HEK293 (cell line): ENCODE results near the gene PPARGC1A.

Experiments
- SETDB1 ChIP-seq: IDR thresholded peaks from one replicate; pipeline ENCODE4 v1.6.1; 2017; ENCODE audit warnings: mild to moderate bottlenecking, low read length, moderate library complexity, mixed read lengths; ENCODE audit not compliant: insufficient read length
- TCF7L2 ChIP-seq: IDR thresholded peaks from 2 replicates; pipeline ENCODE4 v1.6.1; 2011; ENCODE audit warnings: low read depth, mild to moderate bottlenecking, inconsistent platforms, low read length, moderate library complexity, borderline replicate concordance
- YY2 ChIP-seq: fragments of 450-650 bp; formaldehyde crosslinking; IDR thresholded peaks from 2 replicates; pipeline ENCODE4 v1.5.1; 2016; ENCODE audit warnings: missing biosample characterization, missing genetic modification characterization
- ZBTB20 ChIP-seq: fragments of 450-650 bp; formaldehyde crosslinking; IDR thresholded peaks from 2 replicates; pipeline ENCODE4 v1.5.1; 2016; ENCODE audit warnings: missing biosample characterization, missing genetic modification characterization
- ZNF19 ChIP-seq: fragments of 450-650 bp; formaldehyde crosslinking; IDR thresholded peaks from 2 replicates; pipeline ENCODE4; 2016; ENCODE audit warnings: missing biosample characterization, missing genetic modification characterization, low read depth
- TF ChIP-seq, protein P1 (sequence below): fragments of 450-650 bp; formaldehyde crosslinking; IDR thresholded peaks from 2 replicates; pipeline ENCODE4 v1.5.1; 2016; ENCODE audit warnings: missing biosample characterization, missing genetic modification characterization
- TF ChIP-seq, protein P2 (sequence below): fragments of 450-650 bp; formaldehyde crosslinking; IDR thresholded peaks from 2 replicates; pipeline ENCODE4 v1.5.1; 2016; ENCODE audit warnings: missing biosample characterization, missing genetic modification characterization

DNA sequence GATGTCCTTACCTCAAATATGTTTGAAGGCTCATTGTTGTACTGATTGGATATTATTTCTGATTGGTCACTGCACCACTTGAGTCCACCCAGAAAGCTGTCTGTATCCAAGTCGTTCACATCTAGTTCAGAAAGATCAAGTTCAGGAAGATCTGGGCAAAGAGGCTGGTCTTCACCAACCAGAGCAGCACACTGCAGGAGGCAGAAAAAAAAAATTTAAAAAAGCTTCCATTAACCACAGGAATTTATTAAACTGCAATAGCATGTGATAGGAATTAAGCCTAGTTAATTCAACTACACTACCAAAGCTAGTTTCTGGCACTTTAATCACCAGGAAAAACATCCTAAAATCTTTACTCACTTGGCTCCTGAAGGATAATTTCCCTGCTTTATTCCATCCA lies 5.1 kb downstream of the PPARGC1A start:
- TF ChIP-seq ZBTB20 (tag by site-specific recombination) (no peak), ZNF19 (tag by site-specific recombination) (no peak), TCF7L2 (no peak), YY2 (tag by site-specific recombination) (no peak), SETDB1 (no peak)
- TF ChIP-seq, protein P1, sequence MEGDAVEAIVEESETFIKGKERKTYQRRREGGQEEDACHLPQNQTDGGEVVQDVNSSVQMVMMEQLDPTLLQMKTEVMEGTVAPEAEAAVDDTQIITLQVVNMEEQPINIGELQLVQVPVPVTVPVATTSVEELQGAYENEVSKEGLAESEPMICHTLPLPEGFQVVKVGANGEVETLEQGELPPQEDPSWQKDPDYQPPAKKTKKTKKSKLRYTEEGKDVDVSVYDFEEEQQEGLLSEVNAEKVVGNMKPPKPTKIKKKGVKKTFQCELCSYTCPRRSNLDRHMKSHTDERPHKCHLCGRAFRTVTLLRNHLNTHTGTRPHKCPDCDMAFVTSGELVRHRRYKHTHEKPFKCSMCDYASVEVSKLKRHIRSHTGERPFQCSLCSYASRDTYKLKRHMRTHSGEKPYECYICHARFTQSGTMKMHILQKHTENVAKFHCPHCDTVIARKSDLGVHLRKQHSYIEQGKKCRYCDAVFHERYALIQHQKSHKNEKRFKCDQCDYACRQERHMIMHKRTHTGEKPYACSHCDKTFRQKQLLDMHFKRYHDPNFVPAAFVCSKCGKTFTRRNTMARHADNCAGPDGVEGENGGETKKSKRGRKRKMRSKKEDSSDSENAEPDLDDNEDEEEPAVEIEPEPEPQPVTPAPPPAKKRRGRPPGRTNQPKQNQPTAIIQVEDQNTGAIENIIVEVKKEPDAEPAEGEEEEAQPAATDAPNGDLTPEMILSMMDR (tag by site-specific recombination) = no peak
- TF ChIP-seq, protein P2, sequence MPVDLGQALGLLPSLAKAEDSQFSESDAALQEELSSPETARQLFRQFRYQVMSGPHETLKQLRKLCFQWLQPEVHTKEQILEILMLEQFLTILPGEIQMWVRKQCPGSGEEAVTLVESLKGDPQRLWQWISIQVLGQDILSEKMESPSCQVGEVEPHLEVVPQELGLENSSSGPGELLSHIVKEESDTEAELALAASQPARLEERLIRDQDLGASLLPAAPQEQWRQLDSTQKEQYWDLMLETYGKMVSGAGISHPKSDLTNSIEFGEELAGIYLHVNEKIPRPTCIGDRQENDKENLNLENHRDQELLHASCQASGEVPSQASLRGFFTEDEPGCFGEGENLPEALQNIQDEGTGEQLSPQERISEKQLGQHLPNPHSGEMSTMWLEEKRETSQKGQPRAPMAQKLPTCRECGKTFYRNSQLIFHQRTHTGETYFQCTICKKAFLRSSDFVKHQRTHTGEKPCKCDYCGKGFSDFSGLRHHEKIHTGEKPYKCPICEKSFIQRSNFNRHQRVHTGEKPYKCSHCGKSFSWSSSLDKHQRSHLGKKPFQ (tag by site-specific recombination) = no peak
